ENCODE measurements around the gene PASK.

Gene PASK

DNA sequence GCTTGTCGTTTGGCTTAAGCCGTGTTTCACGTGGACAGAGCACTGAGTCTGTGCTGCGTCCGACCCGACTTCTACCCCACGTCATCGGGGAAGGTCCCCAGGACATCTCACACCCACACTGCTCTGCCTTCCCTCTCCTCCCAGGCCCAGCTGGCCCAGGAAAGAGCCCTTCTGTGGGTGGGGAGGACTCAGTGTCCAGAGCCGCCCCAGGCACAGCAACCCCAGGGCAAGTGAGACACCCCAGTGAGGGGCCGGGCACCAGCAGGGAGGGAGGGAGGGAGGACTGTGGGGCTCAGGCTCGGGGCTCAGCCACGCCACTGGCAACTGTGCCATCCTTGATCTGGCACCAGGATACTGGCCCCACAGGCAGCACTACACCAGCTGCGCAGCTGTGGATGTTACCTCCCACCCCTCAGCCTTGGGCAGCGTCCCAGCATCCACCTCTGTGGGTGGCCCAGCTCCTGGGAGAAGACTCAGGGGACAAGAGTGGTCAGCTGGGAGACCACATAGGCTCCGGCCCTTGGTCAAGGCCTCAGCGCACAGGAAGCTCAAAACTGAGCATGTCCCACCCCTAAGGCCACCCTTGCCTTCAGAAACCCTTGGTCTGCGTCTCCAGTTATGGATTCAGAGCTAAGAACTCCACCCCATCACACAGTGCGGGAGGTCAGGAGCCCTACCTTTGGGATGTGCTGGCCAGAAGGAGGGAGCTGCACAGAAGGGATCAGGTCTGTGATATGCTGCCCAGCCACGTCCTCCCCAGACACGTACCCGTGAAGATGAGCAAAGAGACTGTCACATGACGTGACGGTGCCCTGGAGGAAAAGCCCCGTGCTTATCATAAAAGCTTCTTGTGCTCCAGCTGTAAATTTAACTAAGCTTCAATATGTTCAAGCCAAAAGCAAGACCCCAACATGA is 11.7 kb downstream of the PASK start:
- no peak for DNase-seq (ENCODE audit: low spot score)
- no peak for TF ChIP-seq CTCF (IDR thresholded peaks at IDR 0.05; ENCODE audit: extremely low read depth, missing control alignments)

DNA sequence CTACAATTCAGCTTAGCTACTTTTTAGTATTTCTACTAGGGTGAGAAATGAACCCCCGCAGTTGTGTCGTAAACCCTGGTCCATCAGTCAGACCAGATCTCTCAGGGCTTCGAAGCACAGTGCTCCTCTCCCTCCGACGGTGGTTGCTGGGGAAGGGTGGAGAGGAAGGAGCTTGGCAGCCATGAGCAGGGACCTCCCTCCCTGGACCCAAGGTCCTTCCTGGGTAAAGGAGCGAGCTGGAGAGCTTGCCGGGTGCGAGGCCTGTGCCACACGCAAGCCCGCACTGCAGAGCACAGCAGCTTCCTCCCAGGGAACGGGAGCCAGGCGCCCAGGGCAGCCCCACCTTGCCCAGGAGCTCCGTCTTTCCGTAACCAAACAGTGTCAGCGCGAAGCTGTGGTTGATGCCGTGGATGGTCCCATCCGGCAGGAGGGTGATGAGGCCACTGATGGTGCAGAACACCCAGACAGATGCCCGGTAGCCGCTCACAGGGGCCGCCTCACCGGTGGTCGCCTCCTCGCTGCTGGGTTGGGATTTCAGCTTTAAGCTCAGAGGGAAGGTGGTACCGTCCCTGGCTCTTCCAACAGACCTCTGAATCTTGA is 12.5 kb downstream of the PASK start:
- no peak for DNase-seq (ENCODE audit: low spot score)
- TF ChIP-seq CTCF (IDR thresholded peaks at IDR 0.05; ENCODE audit: extremely low read depth, missing control alignments): no peak

DNA sequence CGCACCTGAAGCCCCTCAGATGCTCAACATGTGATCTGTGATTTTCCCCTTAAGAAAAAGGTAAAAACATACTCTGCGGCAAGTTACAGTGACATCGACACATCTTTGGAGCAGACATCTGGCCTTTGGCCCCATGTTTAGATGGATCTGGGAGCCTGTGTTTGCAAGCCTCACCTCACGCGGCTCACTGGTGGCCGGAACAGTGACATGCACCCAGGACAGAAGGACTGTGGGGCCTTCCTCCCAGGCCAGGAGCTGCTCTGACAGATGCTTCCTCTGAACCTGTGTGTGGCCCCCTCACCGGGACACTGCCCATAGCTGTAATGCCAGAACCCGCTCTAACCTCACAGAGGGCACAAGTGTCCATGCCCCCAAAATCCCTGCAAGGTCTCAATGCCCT is 13.1 kb downstream of the PASK start:
- TF ChIP-seq CTCF (IDR thresholded peaks at IDR 0.05; ENCODE audit: extremely low read depth, missing control alignments): no peak
- DNase-seq (ENCODE audit: low spot score): no peak

DNA sequence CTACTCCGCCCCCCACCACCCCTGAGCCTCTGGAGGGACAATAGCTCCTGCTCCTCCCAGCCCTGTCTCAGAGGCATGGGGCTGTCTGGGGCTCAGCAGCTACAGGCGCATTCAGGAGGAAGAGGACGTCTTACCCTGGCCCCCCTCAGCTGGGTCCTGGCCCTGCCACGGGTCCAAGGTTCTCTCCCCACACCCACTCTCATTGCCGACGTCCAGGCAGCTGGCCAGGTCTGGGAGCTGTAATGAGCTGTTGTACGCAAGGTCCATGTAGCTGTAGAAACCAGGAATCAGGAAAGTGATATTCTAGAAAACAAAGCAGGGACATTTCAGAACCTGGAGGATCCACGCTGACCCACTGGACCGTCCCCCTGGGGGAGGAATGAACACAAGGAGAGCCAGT is 13.5 kb downstream of the PASK start:
- TF ChIP-seq CTCF (IDR thresholded peaks at IDR 0.05; ENCODE audit: extremely low read depth, missing control alignments): no peak
- no peak for DNase-seq (ENCODE audit: low spot score)

- DNase-seq (ENCODE audit: low spot score): no peak
- TF ChIP-seq CTCF (IDR thresholded peaks at IDR 0.05; ENCODE audit: extremely low read depth, missing control alignments): no peak
These were observed 14.6 kb downstream of the PASK start for GRCh38 chr2:241134711-241135110.

- TF ChIP-seq CTCF (IDR thresholded peaks at IDR 0.05; ENCODE audit: extremely low read depth, missing control alignments): no peak
These were observed 15.8 kb downstream of the PASK start for GRCh38 chr2:241133436-241133820.

More at GRCh38 chr2:241133436-241133820, 15.8 kb downstream of the PASK start:
- no peak for DNase-seq (ENCODE audit: low spot score)

Measured in GM20000 (cell line).